Testis (tissue), 5 donors: ENCODE measurements around the gene ALDOA. TPM values are rescaled to one million over a fixed set of nuclear protein-coding genes. Genes with fewer than 3 reads are reported as not detected.
A peak's percentile ranks its signal among the peaks of the same experiment; 100 is the strongest.
"Not testable (repeated sequence)": the region's sequence is repeated elsewhere in the genome, so short reads cannot be mapped to it uniquely, and the experiment has no call there.

Experiments
- DNase-seq: peaks from one replicate; pipeline ENCODE4 v3.0.0-alpha.2; 2019
- H3K27ac ChIP-seq, 2 donors: fragments of 200-600 bp; sonication (generic); one replicate each; pipeline ENCODE4 v1.5.1; 2019
- H3K27me3 ChIP-seq: fragments of 200-600 bp; sonication (generic); one replicate; pipeline ENCODE4 v1.5.1; 2019
- H3K36me3 ChIP-seq: fragments of 200-600 bp; sonication (generic); one replicate; pipeline ENCODE4 v1.5.1; 2017; ENCODE audit warnings: low read depth; ENCODE audit errors: missing control alignments
- H3K4me1 ChIP-seq: fragments of 200-600 bp; sonication (generic); one replicate; pipeline ENCODE4 v1.5.1; 2019
- H3K4me3 ChIP-seq, 2 donors: fragments of 200-600 bp; sonication (generic); one replicate each; pipeline ENCODE4 v1.5.1; 2017 to 2019
- H3K9me3 ChIP-seq: fragments of 200-600 bp; sonication (generic); one replicate; pipeline ENCODE4 v1.5.1; 2017
- POLR2A ChIP-seq: fragments of 450-650 bp; IDR thresholded peaks from one replicate; pipeline ENCODE4 v1.6.1; 2017; ENCODE audit warnings: antibody characterized with exemption, mild to moderate bottlenecking, moderate library complexity
- WGBS, 2 donors: methylation state at CpG; one replicate each; pipeline ENCODE4 v1.1.5; 2018; 5-methylcytosine and 5-hydroxymethylcytosine counted together
- intact Hi-C: fragments of 100-400 bp; cut with DNase I; formaldehyde crosslinking; loops from one replicate; pipeline ENCODE4 v1.15.1; 2023; ENCODE audit warnings: low total_unique reads
- long read RNA-seq, 2 donors: transcript quantifications; one replicate each; lab custom pipeline, GENCODE V29; 2026
- polyA plus RNA-seq: library from polyadenylated mRNA; stranded (reverse); fragments of 350-450 nt; fragmentation: Illumina TruSeq; extraction: RNeasy Lipid Tissue Mini Kit (QIAGEN cat#74804); gene quantifications from one replicate; pipeline ENCODE4 v1.2.3, GENCODE V29; 2014; ENCODE audit warnings: low read depth, low replicate concordance; ENCODE audit not compliant: insufficient read depth
- total RNA-seq, 2 donors: library from RNA; depleted of rRNA; stranded (reverse); fragments of >200 nt; gene quantifications; one replicate each; pipeline ENCODE4 v1.2.3, GENCODE V29; 2016
- TF ChIP-seq, protein P1 (sequence below), 3 experiments: fragments of 450-650 bp in 2 of 3; fragments of 200-600 bp in 1 of 3; sonication (generic) in 1 of 3; IDR thresholded peaks; one replicate each; pipeline ENCODE4 v1.5.1; 2016 to 2019; ENCODE audit warnings: antibody characterized with exemption in 3 of 3, mild to moderate bottlenecking in 2 of 3, moderate library complexity in 1 of 3

Gene ALDOA
- total RNA-seq (100 to 1,000 TPM; 373 to 521 TPM), polyA plus RNA-seq (467 TPM)
- long read RNA-seq, donor 1, transcript ALDOA-206 (9 exons, 1,550 nt): minor isoform, 7 of 368 reads
- long read RNA-seq, donor 1, transcript ALDOA-209 (9 exons, 1,579 nt): major isoform, 308 of 368 reads
- long read RNA-seq, donor 1, transcript ALDOA-219 (8 exons, 1,499 nt): minor isoform, 12 of 368 reads
- long read RNA-seq, donor 1, partial matches to known transcripts: 36 of 368 reads
- long read RNA-seq, donor 1, other reads (novel, unspliced or antisense): 0 of 368 reads
- long read RNA-seq, donor 2, transcript ALDOA-209 (9 exons, 1,579 nt): major isoform, 281 of 335 reads
- long read RNA-seq, donor 2, transcript ALDOA-206 (9 exons, 1,550 nt): minor isoform, 6 of 335 reads
- long read RNA-seq, donor 2, transcript ALDOA-219 (8 exons, 1,499 nt): minor isoform, 9 of 335 reads
- long read RNA-seq, donor 2, partial matches to known transcripts: 26 of 335 reads
- long read RNA-seq, donor 2, other reads (novel, unspliced or antisense): 5 of 335 reads

DNA sequence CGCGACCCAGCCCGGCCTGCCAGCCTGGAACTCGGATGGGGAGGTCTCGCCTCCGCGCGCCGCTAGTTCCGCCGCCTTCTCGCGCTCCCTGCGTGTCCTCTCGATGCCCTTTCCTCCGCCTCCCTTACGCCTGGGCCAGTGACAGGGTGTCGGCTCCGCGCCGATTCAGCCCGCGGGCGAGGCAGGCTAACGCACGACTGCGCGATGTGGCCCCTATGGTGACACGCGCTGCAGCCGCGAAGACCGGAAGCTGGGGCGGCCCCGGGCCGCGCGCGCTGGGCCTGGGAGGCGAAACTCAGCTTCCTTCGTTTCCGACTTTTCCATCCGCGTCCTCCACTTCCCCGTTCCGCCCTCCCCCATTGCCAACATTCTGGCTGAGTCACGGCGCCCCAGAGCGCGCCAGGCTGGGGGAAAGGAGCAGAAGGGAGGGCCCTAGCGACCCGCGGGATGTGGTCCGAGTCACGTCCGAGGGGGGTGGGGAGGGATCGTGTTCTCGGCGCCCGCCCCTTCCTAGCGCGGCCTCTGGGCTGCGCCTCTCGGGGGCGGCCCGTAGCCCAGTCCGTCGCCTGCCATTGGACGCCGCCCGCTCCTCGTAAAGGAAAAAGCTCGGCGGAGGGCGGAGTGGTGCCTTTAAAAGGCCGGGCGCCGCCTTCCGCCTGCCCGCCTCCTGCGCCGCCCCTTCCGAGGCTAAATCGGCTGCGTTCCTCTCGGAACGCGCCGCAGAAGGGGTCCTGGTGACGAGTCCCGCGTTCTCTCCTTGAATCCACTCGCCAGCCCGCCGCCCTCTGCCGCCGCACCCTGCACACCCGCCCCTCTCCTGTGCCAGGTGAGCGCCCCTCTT, at the start of gene ALDOA:
Gene ALDOA (plus strand): TSS at position 659 of the 841 bp plus-strand sequence. CDS start 1,138 bp downstream, outside the sequence.
- H3K36me3 ChIP-seq: no peaks in the 10 kb centered on the region
- H3K9me3 ChIP-seq: no peaks in the 10 kb centered on the region
- TF ChIP-seq POLR2A: peak; percentile 78
- TF ChIP-seq, protein P1, sequence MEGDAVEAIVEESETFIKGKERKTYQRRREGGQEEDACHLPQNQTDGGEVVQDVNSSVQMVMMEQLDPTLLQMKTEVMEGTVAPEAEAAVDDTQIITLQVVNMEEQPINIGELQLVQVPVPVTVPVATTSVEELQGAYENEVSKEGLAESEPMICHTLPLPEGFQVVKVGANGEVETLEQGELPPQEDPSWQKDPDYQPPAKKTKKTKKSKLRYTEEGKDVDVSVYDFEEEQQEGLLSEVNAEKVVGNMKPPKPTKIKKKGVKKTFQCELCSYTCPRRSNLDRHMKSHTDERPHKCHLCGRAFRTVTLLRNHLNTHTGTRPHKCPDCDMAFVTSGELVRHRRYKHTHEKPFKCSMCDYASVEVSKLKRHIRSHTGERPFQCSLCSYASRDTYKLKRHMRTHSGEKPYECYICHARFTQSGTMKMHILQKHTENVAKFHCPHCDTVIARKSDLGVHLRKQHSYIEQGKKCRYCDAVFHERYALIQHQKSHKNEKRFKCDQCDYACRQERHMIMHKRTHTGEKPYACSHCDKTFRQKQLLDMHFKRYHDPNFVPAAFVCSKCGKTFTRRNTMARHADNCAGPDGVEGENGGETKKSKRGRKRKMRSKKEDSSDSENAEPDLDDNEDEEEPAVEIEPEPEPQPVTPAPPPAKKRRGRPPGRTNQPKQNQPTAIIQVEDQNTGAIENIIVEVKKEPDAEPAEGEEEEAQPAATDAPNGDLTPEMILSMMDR (IDR thresholded peaks at IDR 0.05): peak in 1 of 3 experiments; percentile 14
- H3K27me3 ChIP-seq: no peaks in the 10 kb centered on the region
- peaks cover 43% of the 10 kb centered on the region for H3K4me1 ChIP-seq
- intact Hi-C loops: no loop called here
- peak; percentile 98 for DNase-seq
- H3K27ac ChIP-seq: peak within 1 kb of the TSS; percentile 93 to 96
- peak within 1 kb of the TSS; percentile 77 to 89 for H3K4me3 ChIP-seq
- WGBS, 2 donors: 0% methylated on average over 24 to 81 of the region's 99 CpGs

DNA sequence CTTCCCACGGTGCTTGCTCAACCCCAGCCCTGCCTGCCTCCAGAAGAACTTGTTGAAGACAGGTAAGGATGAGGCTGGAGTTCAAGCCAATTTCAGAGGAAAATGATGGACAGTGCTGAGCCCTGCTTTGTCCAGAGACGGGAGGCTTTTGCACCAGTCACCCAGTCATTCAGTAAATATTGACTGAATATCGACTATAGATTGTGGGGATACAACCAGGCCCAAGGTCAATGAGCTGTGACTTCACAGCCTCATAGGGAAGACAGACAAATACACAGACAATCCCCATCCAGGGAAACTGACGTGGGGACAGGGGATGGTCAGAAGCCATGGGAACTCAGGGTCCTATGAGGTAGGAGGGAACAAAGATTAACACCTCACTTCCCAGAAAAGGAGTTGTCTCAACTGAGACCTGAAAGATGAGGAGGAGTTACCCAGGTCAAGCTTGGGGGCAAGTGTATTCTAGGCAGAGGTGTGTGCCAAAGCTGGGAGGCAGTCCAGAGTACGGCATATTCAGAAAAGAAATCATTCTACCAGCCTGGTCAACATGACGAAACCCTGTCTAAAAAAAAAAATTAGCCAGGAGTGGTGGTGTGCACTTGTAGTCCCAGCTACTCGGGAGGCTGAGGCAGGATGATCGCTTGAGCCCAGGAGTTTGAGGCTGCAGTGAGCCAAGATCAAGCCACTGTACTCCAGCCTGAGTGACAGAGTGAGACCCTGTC, 48.8 kb upstream of the ALDOA start:
- TF ChIP-seq, protein P1 (IDR thresholded peaks at IDR 0.05): no peak
- no peak for TF ChIP-seq POLR2A
- 70 to 77% methylated on average over 8 of the region's 8 CpGs for WGBS, 2 donors
- intact Hi-C loops: no loop called here
- Histone ChIP-seq H3K4me1 (no peaks in the 10 kb centered on the region), H3K36me3 (no peaks in the 10 kb centered on the region), H3K9me3 (no peaks in the 10 kb centered on the region), H3K4me3 (no peak overlapping the region), H3K27ac (no peak overlapping the region), H3K27me3 (no peaks in the 10 kb centered on the region)
- DNase-seq: no peak

DNA sequence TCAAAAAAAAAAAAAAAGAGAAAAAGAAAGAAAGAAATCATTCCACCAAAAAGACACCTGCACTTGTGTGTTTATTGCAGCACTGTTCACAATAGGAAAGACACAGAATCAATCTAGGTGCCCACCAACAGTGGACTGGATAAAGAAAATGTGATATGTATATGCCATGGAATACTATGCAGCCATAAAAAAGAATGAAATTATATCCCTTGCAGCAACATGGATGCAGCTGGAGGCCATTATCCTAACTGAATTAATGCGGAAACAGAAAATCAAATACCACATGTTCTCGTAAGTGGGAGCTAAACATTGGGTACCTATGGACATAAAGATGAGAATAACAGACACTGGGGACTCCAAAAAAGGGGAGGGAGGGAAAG, 48.3 kb upstream of the ALDOA start:
- Histone ChIP-seq H3K4me1 (no peaks in the 10 kb centered on the region), H3K27me3 (no peaks in the 10 kb centered on the region), H3K36me3 (no peaks in the 10 kb centered on the region), H3K9me3 (no peaks in the 10 kb centered on the region), H3K4me3 (no peak overlapping the region), H3K27ac (no peak overlapping the region)
- intact Hi-C loops: no loop called here
- DNase-seq: no peak
- TF ChIP-seq, protein P1 (IDR thresholded peaks at IDR 0.05): no peak
- no peak for TF ChIP-seq POLR2A
- WGBS, 2 donors: 95 to 97% methylated on average over 2 of the region's 2 CpGs

DNA sequence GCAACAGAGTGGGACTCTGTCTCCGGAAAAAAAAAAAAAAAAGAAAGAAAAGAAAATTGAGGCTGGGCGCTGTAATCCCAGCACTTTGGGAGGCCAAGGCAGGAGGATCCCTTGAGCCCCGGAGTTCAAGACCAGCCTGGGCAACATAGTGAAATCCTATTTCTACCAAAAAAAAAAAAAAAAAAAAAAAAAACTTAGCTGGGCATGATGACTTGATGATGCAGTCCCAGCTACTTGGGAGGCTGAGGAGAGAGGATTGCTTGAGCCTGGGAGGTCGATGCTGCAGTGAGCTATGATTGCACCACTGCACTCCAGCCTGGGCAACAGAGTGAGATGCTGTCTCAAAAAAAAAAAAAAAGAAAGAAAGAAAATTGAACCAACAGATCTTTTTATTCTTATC, 47.6 kb upstream of the ALDOA start:
- H3K9me3 ChIP-seq, H3K27me3 ChIP-seq, H3K4me3 ChIP-seq, intact Hi-C loops, H3K4me1 ChIP-seq, H3K36me3 ChIP-seq, H3K27ac ChIP-seq, DNase-seq: not testable (repeated sequence)
- 89 to 90% methylated on average over 4 of the region's 4 CpGs for WGBS, 2 donors
